DMS79 treated with DMSO at 0.1 percent for 48 hours (cell line): ENCODE results near the gene HS3ST2.

Experiments
- DNase-seq: peaks from one replicate; lab custom pipeline; 2025; lab: John Stamatoyannopoulos, UW

HS3ST2 gene

DNA sequence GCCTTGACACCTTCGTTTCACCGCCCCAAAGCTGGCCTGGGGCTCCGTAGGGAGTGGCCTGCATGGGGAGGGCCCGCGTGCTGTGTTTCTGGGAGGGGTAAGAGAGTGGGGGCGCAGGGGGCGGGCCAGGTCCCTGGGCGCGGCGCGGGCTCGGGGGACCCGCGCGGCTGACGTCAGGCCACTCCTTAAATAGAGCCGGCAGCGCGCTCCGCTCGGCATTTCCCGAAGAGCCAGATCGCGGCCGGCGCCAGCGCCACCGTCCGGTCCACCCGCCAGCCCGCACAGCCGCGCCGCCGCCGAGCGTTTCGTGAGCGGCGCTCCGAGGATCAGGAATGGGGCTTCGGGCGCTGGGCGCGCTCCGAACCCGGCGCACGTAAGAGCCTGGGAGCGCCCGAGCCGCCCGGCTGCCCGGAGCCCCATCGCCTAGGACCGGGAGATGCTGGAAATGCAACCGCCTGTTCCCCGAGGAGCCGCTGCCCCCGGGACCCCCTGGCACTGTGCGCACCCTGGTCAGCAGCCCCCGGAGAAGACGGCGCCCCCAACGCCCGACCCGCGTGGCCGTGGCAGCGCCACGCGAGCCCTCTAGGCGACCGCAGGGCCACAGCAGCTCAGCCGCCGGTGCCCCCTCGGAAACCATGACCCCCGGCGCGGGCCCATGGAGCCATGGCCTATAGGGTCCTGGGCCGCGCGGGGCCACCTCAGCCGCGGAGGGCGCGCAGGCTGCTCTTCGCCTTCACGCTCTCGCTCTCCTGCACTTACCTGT, at the start of gene HS3ST2:
HS3ST2 (plus strand) TSS at position 215 of the 763 bp plus-strand sequence; CDS start at position 664, 449 bp downstream.
- DNase-seq = peak; percentile 19

DNA sequence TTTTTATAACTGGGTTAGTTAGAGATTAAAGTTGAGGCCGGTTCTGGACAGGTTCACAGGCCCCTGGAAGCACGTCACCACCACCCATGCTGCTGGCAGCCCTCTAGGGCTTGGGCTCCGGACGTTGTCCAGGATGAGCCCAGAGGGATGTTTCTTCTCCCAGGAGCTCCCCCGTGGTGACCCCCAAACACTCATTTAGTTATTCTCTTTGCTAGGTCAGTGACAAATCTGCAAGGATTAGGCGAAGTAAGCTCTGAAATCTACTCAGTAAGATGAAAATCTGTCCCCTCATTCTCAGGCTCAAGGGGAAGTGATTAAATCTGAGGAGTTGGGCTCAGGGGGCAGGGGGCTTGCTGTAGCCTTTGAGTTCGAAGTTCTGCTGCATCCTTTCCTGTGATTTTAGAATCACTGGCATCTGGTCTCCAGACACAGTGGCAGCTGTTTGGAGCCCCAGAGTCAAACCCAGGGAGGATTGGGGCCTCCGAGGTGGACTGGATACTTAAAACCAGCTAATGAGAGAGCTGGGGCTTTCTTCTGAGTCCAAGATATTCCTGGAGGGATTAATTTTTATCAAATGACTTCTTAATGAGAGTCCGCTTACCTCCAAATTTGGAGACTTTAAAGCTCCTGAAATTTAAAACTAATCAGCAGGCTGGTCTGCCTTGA, 49.2 kb upstream of the HS3ST2 start:
- DNase-seq = no peak

DNA sequence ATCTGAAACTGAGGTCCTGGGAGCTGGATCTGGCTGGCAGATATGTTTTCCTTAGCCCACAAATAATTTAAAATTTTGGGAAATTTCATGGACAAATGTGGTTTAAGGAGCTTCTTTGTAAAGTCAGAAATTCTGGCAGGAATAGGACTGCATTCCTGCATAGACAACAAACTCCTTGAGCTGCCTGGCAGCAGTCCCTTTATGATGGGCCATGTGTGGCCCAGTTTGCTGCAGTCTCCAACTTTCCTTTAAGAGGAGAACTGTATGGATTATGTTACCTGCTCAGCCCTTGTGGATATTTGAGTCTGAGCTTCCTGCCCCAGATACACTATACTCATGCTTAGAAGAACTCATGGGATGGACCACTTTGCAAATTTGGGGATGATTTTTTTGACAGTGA, 48.5 kb upstream of the HS3ST2 start:
- no peak for DNase-seq

DNA sequence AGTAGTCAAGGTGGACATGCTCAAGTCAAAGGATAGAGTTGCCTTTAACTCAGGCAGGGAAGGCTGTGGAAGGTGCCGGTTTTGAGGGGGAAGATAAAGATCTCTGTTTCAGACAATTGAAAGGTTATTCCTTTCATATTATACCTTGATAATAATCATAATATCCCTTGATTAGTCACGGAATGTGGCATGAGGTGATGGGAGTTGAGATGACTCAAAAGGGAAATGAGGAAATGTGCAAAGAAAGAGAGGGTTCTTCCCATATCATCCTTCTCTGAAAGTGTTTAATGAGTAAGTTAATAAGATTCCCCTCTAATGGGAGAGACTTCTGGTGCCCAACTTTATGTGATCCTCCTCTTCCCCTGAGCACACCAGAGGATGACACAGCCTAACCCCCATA, 43.1 kb upstream of the HS3ST2 start:
- DNase-seq = no peak

DNA sequence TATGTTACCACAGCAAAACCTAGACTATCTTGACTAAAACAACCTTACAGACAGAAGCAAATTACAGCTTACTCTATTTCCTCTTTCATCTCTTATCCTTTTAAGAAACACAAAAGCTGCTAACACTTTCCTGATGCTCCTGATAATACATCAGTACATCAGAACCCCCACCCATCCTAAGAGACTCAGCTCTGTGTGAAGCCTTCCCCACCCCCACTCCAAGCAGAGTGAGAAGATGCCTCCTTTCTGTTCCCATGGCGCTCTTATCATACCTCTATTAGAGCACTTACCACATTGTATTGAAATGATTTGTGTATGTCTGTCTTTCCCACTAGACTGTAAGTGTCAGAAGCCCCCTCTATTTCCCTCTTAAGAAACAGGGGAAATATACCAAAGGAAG, 42.4 kb upstream of the HS3ST2 start:
- no peak for DNase-seq

DNA sequence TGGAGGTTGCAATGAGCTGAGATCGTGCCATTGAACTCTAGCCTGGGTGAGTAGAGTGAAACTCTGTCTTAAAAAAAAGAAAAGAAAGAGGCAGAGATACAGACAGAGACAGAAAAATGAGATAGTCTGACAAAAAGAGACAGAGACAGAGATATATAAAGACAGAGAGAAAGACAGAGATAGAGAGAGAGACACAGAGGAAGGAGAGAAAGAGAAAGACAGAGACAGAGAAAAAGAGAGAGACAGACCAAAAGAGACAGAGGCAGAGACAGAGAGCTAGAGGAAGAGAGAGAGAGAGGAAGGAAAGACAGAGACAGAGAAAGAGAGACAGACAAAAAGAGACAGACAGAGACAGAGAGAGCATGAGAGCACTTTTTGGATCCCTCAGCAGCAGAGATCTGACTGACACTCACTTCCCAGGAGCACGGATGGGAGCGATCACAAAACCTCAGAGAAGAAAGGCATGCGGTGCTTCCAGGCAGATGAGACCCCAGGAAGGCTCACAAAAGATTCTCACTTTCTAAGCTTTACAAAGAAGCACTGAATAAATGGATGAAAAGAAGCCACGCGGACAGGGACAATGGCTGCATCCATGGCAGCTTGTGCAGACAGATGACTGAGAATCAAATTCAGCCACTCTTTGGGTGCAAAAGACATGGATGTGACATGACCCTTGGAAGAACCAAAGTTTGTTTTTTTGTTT, 38.6 kb upstream of the HS3ST2 start:
- no peak for DNase-seq

DNA sequence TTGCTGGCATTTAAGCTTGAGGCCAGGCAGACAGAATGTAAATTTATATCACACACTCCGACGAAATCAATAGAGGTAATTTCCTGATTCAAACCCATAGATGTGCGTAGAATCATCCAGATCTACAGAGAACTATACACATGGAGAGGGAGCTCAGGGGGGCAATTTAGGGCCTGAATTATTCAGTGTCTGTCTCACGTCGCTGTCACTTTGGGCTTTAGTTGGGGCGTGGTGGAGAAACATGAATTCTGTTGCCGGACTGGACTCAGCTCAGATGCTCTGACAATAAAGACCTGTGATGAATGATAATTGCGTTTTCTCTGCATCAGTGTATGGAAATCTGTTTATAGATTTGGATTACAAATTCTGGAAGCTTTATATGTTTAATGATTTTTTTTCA, 32.5 kb upstream of the HS3ST2 start:
- DNase-seq = no peak

DNA sequence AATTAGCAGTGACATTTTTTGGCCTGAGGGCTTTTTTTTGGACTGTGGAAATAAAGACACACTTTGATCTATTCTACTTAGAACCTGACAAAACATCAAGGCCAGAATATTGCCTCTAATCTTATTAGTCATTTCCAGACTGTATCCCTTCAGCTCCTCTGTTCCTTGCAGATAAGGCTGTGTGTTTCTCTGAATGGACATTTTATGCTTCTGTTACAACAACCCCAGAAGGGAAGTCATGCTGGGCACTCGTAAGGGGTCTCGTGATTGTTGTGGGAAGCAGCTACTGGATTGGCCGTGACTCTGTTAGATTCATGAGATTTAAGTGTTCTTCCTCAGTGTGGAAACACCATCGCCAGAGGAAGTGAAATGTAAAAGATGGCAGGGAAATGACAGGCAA, 31.6 kb upstream of the HS3ST2 start:
- DNase-seq = no peak

DNA sequence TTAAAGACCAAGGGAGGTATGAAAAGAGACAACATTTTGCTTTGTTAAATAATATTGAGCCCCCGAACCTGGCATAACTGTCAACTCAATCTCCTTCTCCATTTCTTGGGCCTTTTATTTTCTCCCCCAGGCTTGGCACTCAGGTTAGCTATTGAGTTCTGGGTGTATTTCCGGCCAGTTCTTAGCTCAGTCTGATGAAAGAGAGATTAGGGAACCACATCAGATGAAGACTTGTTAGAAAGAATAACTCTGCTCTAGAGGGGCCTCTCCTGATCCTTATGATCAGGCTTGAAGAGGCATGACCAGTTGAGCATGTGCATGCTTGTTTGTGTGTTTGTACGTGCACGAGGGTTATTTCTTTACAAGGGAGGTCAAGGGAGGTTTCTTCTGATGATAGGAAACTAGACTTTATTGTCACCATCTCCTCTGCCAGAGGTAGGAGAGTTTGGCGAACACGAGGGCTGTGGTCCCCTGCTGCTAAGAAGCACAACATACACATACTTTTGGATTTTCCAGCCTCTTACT, 29.2 kb upstream of the HS3ST2 start:
- DNase-seq = no peak

DNA sequence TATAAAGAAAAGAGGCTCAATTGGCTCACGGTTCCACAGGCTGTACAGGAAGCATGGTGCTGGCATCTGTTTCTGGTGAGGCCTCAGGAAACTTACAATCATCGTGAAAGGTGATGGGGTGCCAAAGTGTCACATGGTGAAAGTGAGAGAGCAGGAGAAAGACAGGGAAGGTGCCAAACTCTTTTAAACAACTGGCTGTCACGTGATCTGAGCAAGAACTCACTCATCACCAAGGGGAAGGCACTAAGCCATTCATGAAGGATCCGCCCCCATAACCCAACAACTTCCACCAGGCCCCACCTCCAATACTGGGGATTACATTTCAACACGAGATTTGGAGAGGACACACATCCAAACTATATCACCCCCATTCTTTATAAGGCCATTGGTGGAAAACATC, 28.4 kb upstream of the HS3ST2 start:
- DNase-seq = no peak

DNA sequence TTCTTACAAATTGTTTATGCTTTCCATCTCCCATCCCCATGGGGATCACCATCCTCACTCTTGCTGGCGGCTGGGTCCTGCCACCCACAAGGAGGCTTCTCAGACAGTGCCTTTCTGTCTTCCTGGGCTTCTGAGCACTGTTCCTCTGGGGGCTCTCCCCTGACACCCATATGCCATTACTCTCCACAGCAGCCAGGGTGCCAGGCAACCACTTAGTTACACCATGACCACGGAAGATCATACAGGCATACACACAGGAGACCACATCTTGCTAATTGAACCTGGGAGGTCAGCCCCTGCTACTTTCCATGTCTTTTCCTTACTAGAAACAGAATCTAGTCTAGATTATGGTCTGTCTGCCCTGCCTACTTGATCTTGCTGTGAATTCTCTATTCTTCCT, 27.7 kb upstream of the HS3ST2 start:
- no peak for DNase-seq

DNA sequence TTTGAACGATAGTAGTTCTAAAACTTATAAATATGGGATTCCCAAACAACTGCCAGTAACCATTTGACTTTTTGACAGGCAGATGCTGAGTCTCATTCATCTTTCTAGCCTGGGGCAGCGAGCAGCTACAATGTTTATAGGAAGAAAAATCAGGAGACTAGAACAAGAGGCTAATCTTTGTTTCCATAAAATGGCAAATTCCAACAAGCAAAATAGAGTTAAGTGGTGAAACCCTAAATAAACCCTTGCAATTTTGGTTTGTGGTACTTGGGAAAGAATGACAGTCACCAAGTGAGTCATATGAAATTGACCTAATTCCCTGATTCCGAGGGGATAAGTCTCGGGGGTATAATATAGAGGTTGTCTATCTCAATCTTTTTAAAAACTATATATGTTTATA, 27.3 kb upstream of the HS3ST2 start:
- no peak for DNase-seq

DNA sequence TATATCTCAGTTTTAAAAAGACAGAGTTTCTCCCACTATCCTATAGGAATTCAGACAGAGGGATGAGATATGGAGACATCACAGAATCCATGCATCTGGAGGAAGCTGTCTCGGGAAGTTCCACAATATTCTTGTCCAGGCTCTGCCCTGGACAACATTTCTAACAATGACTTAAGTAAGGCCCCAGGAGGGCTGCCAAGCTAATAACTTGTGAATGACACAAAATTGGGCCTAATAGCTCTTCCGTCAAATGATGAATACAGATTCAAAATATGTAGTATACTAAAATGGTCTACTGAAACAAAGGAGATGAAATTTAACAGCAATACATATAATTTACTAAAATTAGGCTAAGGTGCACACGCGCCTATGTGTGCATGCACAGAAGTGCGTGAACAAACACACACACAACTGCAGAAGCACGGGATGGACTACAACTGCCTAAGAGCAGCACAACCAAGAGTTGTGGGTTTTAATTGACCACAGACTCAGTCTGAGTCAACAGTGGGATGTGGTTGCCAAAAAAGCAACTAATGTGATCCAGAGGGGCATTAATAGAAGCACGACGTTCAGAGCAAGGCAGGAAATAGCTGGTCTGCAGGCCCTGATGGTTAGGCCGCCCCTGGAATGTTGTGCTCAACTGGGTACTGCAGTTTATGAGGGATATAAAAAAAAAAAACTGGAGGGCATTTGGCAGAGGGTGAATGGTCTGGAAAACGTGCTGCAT, 26.3 kb upstream of the HS3ST2 start:
- peak; percentile 15 for DNase-seq

DNA sequence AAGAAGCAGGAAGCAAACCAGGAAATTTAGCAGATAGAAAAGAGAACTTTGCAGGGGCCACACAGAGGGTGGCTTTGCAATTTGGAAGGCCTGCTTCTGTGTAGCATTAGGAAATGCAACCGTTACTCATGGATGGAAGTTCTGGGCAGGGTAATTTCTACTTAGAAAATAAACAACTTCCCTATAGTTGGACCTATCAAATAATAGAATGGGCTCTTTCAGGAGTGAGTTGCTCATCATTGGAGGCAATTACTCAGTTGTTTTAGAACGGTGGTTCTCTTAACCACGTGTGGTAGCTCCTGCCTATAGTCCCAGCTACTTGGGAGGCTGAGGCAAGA, 25.8 kb upstream of the HS3ST2 start:
- DNase-seq = no peak

DNA sequence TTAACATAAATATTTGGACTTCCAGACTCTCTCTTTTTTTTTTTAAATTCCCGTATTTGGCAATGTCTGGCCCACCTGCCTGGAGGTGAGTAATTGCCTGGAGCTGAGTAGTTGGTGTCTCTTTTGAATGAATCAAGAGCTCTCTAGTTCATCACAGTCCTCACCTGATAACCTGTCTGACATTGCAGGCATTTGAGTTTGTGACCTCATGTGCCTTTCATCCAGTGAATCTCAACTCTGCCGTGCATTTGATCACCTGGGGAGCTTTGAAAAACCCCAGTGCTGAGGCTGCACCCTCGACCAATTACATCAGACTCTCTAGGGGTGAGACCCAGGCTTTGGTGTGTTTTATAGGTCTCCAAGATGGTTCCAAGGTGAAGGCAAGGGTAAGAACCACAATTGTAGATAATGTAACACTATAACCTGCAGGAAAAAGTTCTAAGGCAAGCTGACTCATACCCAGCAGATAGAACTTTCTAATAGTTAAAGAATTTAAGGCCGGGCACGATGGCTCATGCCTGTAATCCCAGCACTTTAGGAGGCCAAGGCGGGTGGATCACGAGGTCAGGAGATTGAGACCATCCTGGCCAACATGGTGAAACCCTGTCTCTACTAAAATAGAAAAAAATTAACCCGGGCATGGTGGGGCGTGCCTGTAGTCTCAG, 24.5 kb upstream of the HS3ST2 start:
- no peak for DNase-seq

DNA sequence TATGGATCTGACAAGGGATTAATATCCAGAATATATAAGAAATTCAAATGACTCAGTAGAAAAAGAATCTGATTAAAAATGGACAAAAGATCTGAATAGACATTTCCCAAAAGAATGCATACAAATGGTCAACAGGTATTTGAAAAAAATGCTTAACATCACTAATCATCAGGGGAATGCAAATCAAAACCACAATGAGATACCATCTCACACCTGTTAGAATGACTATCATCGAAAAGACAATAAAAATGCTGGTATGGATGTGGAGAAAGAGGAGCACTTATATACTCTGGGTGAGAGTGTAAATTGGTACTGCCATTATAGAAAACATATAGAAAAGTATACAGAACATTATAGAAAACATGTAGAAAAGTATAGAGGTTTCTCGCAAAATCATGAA, 16.4 kb upstream of the HS3ST2 start:
- DNase-seq = no peak

DNA sequence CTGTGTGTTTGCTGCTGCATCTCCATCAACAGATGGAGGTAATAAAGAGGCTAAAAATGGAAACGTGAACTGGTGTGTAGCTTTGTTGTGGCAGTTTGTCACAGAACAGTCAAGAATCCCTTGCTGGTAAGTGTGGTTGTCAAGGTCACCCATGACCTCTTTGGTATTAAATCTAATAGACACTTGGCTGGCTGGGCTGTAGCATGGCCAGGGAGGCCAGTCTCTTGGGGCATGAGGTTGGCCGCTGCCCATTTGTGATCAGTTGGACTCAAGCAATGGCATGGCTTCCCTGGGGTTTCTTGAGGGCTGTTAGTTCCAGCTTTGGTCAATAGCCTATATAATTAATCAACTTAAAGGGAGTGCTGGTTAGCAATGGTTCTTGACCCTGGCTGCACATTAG, 14.8 kb upstream of the HS3ST2 start:
- DNase-seq = no peak

DNA sequence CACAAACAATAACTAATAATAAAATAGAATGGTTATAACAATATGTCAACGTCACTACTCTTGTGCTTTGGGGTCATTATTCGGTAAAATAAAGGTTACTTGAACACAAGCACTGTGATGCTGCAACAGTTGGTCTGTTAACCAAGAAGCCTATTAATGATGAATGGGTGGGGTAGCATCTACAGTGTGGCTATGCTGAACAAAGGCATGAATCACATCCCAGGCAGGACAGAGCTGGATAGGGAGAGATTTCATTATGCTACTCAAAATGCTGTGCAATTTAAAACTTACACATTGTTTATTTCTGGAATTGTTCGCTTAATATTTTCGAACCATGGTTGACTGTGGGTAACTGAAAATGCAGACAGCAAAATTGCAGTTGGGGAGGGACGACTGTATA, 9.1 kb upstream of the HS3ST2 start:
- DNase-seq = no peak

DNA sequence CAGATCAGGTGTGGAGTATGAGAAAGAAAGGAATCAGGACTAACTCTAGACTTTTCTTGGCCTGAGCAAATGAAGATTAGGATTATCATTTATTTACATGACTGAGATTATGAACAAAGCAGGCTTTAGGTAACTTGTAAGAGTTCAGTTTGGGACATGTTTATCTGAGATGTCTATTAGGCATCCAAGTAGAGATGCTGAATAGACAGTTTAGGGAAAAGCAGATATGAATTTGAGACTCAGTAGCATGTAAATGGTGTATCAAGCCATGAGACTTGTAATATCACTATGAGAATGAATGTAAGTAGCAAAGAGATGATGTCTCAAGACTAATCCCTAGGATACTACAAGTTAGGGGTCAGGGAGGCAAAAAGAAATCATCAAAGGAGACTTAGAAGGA, 8.6 kb upstream of the HS3ST2 start:
- DNase-seq = no peak

DNA sequence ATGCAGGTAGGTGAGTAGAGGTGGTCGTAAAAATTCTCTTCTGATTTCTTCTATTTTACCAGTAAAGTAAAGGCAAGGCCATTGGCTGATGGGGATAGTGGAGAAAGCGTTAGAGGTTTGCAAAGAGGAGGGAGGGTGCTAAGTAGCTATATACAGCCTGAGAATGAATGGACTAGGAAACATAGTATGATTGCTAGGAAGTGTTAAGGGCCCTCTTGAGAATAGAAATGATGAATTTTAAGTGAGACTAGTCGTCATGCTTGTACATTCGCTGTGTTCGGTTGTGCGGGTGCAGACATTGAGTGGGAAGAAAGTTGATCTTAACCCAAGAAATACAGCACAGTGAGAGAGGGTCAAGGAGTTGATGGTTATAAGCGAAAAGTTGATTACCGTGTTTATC, 7.2 kb upstream of the HS3ST2 start:
- DNase-seq = no peak

DNA sequence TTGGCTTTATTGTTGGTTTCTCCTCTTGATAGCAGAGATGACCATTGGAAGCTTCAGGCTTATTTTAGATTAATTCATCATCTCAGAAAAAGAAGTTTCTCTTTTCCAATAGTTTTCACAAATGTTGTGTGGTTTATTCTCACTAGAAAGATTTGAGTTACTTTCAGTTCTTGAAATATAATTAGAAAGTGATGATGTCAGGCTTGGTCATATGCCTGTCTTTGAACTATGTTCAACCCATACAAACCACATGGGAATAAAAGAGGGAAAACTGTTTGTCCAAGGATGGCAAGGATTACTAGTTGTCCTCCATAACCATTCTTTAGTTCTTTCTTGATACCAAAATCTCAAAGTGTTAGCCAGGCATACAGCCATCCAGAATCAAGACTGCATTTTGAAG, 3.7 kb upstream of the HS3ST2 start:
- no peak for DNase-seq
